A549 (cell line): ENCODE results near the gene MAP4K4. TPM values are rescaled to one million over a fixed set of nuclear protein-coding genes. Genes with fewer than 3 reads are reported as not detected.
"Not testable (repeated sequence)": the region's sequence is repeated elsewhere in the genome, so short reads cannot be mapped to it uniquely, and the experiment has no call there.

Experiments
- ATAC-seq, 2 experiments: fragments of 200-7000 bp in 1 of 2; fragments of >200 bp in 1 of 2; cut with Nextera tagmentation in 1 of 2; cut with Tn5 transposase in 1 of 2; 3 replicates each; pipeline versions ENCODE4 v1.8.0 to v1.9.1; 2018 to 2020; ENCODE audit warnings: mild to moderate bottlenecking in 1 of 2, moderate library complexity in 1 of 2
- CTCF ChIA-PET: fragments of 300-600 bp; sonication (Branson Sonifier 250); formaldehyde crosslinking; extraction: SDS; loops from one replicate; lab custom pipeline; 2021; ENCODE audit warnings: antibody characterized with exemption, inconsistent platforms; lab: Yijun Ruan, JAX
- POLR2A ChIA-PET: fragments of 350-600 bp; formaldehyde crosslinking; extraction: SDS; loops from one replicate; lab custom pipeline; 2021; ENCODE audit warnings: antibody characterized with exemption, inconsistent platforms; lab: Yijun Ruan, JAX
- DNase-seq, 2 experiments: peaks; one replicate each; pipeline versions ENCODE4 v3.0.0 to v3.0.0-alpha.2; 2011 to 2016; ENCODE audit warnings: low read depth in 1 of 2, low spot score in 1 of 2
- FAIRE-seq: peaks from 2 replicates; lab custom pipeline; 2011; peaks lifted over from hg19 to GRCh38; lab: Jason Lieb, UNC
- H3K27ac ChIP-seq, 2 experiments: fragments of >200 bp; sonication (Bioruptor Twin); formaldehyde crosslinking; 3 replicates each; pipeline ENCODE4 v1.5.1; 2016 to 2017
- H3K4me1 ChIP-seq: fragments of >200 bp; sonication (Bioruptor Twin); formaldehyde crosslinking; 3 replicates; pipeline ENCODE4 v1.6.1; 2016
- H3K4me2 ChIP-seq: fragments of >200 bp; sonication (Bioruptor Twin); formaldehyde crosslinking; 3 replicates; pipeline ENCODE4 v1.6.1; 2016
- H3K4me3 ChIP-seq: fragments of >200 bp; sonication (Bioruptor Twin); formaldehyde crosslinking; 3 replicates; pipeline ENCODE4 v1.5.1; 2016
- H3K9me3 ChIP-seq: fragments of >200 bp; sonication (Bioruptor Twin); formaldehyde crosslinking; 3 replicates; pipeline ENCODE4 v1.6.1; 2016
- CEBPB ChIP-seq, 2 experiments: fragments of >200 bp in 1 of 2; sonication (Bioruptor Twin) in 1 of 2; formaldehyde crosslinking in 1 of 2; IDR thresholded peaks; 2 replicates each; pipeline ENCODE4 v1.6.1; 2012 to 2016
- CHD2 ChIP-seq: fragments of 150-350 bp; IDR thresholded peaks from 2 replicates; pipeline ENCODE4 v1.6.1; 2014; ENCODE audit warnings: low read length; ENCODE audit not compliant: partially characterized antibody
- CHD4 ChIP-seq: fragments of 200-600 bp; sonication (generic); IDR thresholded peaks from 2 replicates; pipeline ENCODE4 v1.6.1; 2016; ENCODE audit warnings: antibody characterized with exemption, mild to moderate bottlenecking, borderline replicate concordance
- E2F6 ChIP-seq: IDR thresholded peaks from 2 replicates; pipeline ENCODE4 v1.6.1; 2012; ENCODE audit warnings: low read depth, borderline replicate concordance
- FOXS1 ChIP-seq: fragments of 250-450 bp; sonication (Bioruptor Pico); IDR thresholded peaks from 2 replicates; pipeline ENCODE4 v1.5.0; 2020; ENCODE audit warnings: mild to moderate bottlenecking, moderate library complexity
- HEYL ChIP-seq: fragments of 250-450 bp; sonication (Bioruptor Pico); IDR thresholded peaks from 2 replicates; pipeline ENCODE4 v1.8.0; 2021; ENCODE audit warnings: mild to moderate bottlenecking, moderate library complexity
- HOXA7 ChIP-seq: fragments of 250-450 bp; sonication (Bioruptor Pico); IDR thresholded peaks from 2 replicates; pipeline ENCODE4 v1.5.0; 2020; ENCODE audit warnings: mild to moderate bottlenecking, moderate library complexity
- MAFK ChIP-seq: fragments of 450-650 bp; IDR thresholded peaks from 2 replicates; pipeline ENCODE4 v1.6.1; 2014; ENCODE audit not compliant: partially characterized antibody
- MAZ ChIP-seq: fragments of 150-350 bp; IDR thresholded peaks from 2 replicates; pipeline ENCODE4 v1.6.1; 2014; ENCODE audit warnings: antibody characterized with exemption, low read depth, low read length, borderline replicate concordance
- NFE2L2 ChIP-seq: fragments of 150-350 bp; conservative IDR thresholded peaks from 2 replicates; pipeline ENCODE4 v1.6.1; 2014; ENCODE audit warnings: low read length
- RNF2 ChIP-seq: fragments of 200-600 bp; sonication (generic); IDR thresholded peaks from 2 replicates; pipeline ENCODE4 v1.6.1; 2016; ENCODE audit warnings: low read depth, mild to moderate bottlenecking, antibody characterized with exemption, moderate library complexity, borderline replicate concordance
- USF2 ChIP-seq: fragments of 450-650 bp; IDR thresholded peaks from 2 replicates; pipeline ENCODE4 v1.6.1; 2014; ENCODE audit warnings: antibody characterized with exemption
- ZFP36 ChIP-seq: fragments of 450-650 bp; IDR thresholded peaks from 2 replicates; pipeline ENCODE4 v1.6.1; 2014; ENCODE audit warnings: borderline replicate concordance; ENCODE audit not compliant: partially characterized antibody
- ZNF302 ChIP-seq: fragments of 250-450 bp; sonication (Bioruptor Pico); IDR thresholded peaks from 2 replicates; pipeline ENCODE4 v1.9.0; 2021; ENCODE audit warnings: inconsistent platforms, mild to moderate bottlenecking, moderate library complexity
- WGBS: methylation state at CpG from one replicate; pipeline ENCODE4 v1.1.6; 2017; ENCODE audit errors: missing lambda C conversion rate; 5-methylcytosine and 5-hydroxymethylcytosine counted together
- polyA plus RNA-seq, 4 experiments: library from polyadenylated mRNA; depleted of rRNA in 3 of 4; stranded (reverse); fragments of >200 nt; fragmentation: RNase III in 1 of 4; extraction: RNeasy Plus Mini Kit Qiagen cat#74134 plus additional on column Dnase treatment in 1 of 4; gene quantifications; 2 replicates in 3 of 4; 3 replicates in 1 of 4; pipeline ENCODE4 v1.2.3, GENCODE V29; 2011 to 2017

Gene MAP4K4
- polyA plus RNA-seq, 2 of the 4 experiments (the other 2 are of a cell fraction): 61.9 to 82.2 TPM

- peak overlapping the region; percentile 1; the same call in 1 of the 3 replicates for H3K4me3 ChIP-seq
- H3K4me1 ChIP-seq: peaks cover 87% of the 10 kb centered on the region
- H3K4me2 ChIP-seq: peak overlapping the region; percentile 71
- no peak for TF ChIP-seq CEBPB (IDR thresholded peaks at IDR 0.05)
- TF ChIP-seq MAFK: peak; percentile 42
- TF ChIP-seq RNF2: no peak
- no peak for TF ChIP-seq E2F6
- TF ChIP-seq NFE2L2: no peak
- TF ChIP-seq ZFP36: no peak
- TF ChIP-seq HOXA7 (CRISPR knock-in tag): no peak
- peak overlapping the region; percentile 41 to 68; a peak in 5 of 6 replicates for H3K27ac ChIP-seq
- 40% methylated on average over 5 of the region's 5 CpGs for WGBS
- H3K9me3 ChIP-seq: no peaks in the 10 kb centered on the region
- peak; percentile 16 to 72; a peak in 4 of 6 replicates for ATAC-seq
- ChIA-PET CTCF (interaction anchor here (0.7 to 1.7 kb wide), 5 partner anchors 8 to 627 kb away, joined by 3 to 8 read pairs (median 3); no protein-coding TSS in a partner anchor), POLR2A (interaction anchor here (1.1 kb wide), 1 partner anchor 9 kb away, joined by 3 read pairs; no protein-coding TSS in a partner anchor)
- peak in 1 of 2 experiments; percentile 70 for DNase-seq
- no peak for FAIRE-seq
Measured at GRCh38 chr2:101766871-101767739, 69.6 kb downstream of the MAP4K4 start.

- H3K9me3 ChIP-seq: no peaks in the 10 kb centered on the region
- DNase-seq: no peak
- CTCF ChIA-PET: interaction anchor here (1.0 to 4.1 kb wide), 3 partner anchors 48 to 62 kb away, joined by 4 to 26 read pairs (median 8); no protein-coding TSS in a partner anchor
- TF ChIP-seq USF2 (no peak), FOXS1 (no peak), CHD2 (no peak), HOXA7 (CRISPR knock-in tag) (no peak), MAZ (no peak), ZNF302 (no peak), CHD4 (no peak), HEYL (CRISPR knock-in tag) (no peak)
- ATAC-seq: no peak
- POLR2A ChIA-PET: no interaction called here
- peaks cover 71% of the 10 kb centered on the region for H3K4me1 ChIP-seq
- no peak overlapping the region for H3K4me3 ChIP-seq
- peak overlapping the region in 1 of 2 experiments; percentile 44; a peak in 2 of 6 replicates for H3K27ac ChIP-seq
- 55% methylated on average over 4 of the region's 4 CpGs for WGBS
- 0 out of 3 replicates have a peak overlapping the region, but pooled peaks have one; percentile 4 for H3K4me2 ChIP-seq
- no peak for FAIRE-seq
Measured at GRCh38 chr2:101768556-101769220, 71.2 kb downstream of the MAP4K4 start.

GRCh38 chr2:101769726-101770125 lies 72.2 kb downstream of the MAP4K4 start:
- DNase-seq, ATAC-seq, H3K4me2 ChIP-seq, FAIRE-seq, H3K27ac ChIP-seq, H3K4me3 ChIP-seq, H3K9me3 ChIP-seq: not testable (repeated sequence)
- WGBS: 74% methylated on average over 3 of the region's 3 CpGs
- POLR2A ChIA-PET: interaction anchor here (1.0 kb wide), 1 partner anchor 10 kb away, joined by 3 read pairs; no protein-coding TSS in a partner anchor
- CTCF ChIA-PET: interaction anchor here (0.7 to 4.1 kb wide), 12 partner anchors 8 to 76 kb away, joined by 3 to 26 read pairs (median 8); no protein-coding TSS in a partner anchor
- peaks cover 63% of the 10 kb centered on the region for H3K4me1 ChIP-seq
